GM12878 (cell line): ENCODE data around the gene B4GALT5. TPM values are rescaled to one million over a fixed set of nuclear protein-coding genes. Genes with fewer than 3 reads are reported as not detected.

Experiments
- ATF7 ChIP-seq: fragments of 450-650 bp; IDR thresholded peaks from 2 replicates; pipeline ENCODE4 v1.6.1; 2016; ENCODE audit warnings: low read depth, mild to moderate bottlenecking
- BCLAF1 ChIP-seq: fragments of 450-650 bp; IDR thresholded peaks from 2 replicates; pipeline ENCODE4 v1.6.1; 2017; ENCODE audit warnings: antibody characterized with exemption, mild to moderate bottlenecking, moderate library complexity
- BRCA1 ChIP-seq: IDR thresholded peaks from 2 replicates; pipeline ENCODE4 v1.6.1; 2011; ENCODE audit warnings: low read depth, low read length, improper control_type of control experiment
- DPF2 ChIP-seq: fragments of 450-650 bp; IDR thresholded peaks from 2 replicates; pipeline ENCODE4 v1.6.1; 2017; ENCODE audit warnings: mild to moderate bottlenecking
- GATAD2B ChIP-seq: fragments of 450-650 bp; conservative IDR thresholded peaks from 2 replicates; pipeline ENCODE4 v1.6.1; 2017; ENCODE audit warnings: low read depth, mild to moderate bottlenecking, moderate library complexity
- HDGF ChIP-seq: fragments of 450-650 bp; IDR thresholded peaks from 2 replicates; pipeline ENCODE4 v1.6.1; 2016; ENCODE audit warnings: antibody characterized with exemption
- JUND ChIP-seq: IDR thresholded peaks from 2 replicates; pipeline ENCODE4 v1.6.1; 2012; ENCODE audit warnings: low read depth, mild to moderate bottlenecking, low read length, improper control_type of control experiment, moderate library complexity
- MLLT1 ChIP-seq: fragments of 450-650 bp; IDR thresholded peaks from 2 replicates; pipeline ENCODE4 v1.6.1; 2016; ENCODE audit warnings: mild to moderate bottlenecking
- MYB ChIP-seq: fragments of 150-350 bp; IDR thresholded peaks from 2 replicates; pipeline ENCODE4 v1.6.1; 2014; ENCODE audit warnings: mild to moderate bottlenecking, low read depth, low read length, borderline replicate concordance
- NR2C2 ChIP-seq: IDR thresholded peaks from 2 replicates; pipeline ENCODE4 v1.6.1; 2011; ENCODE audit warnings: borderline replicate concordance, low read depth; ENCODE audit not compliant: control insufficient read depth, insufficient read length
- NR2F1 ChIP-seq: fragments of 450-650 bp; conservative IDR thresholded peaks from 2 replicates; pipeline ENCODE4 v1.6.1; 2017; ENCODE audit warnings: mild to moderate bottlenecking
- PKNOX1 ChIP-seq: fragments of 450-650 bp; IDR thresholded peaks from 2 replicates; pipeline ENCODE4 v1.6.1; 2016; ENCODE audit warnings: mild to moderate bottlenecking
- POU2F2 ChIP-seq: IDR thresholded peaks from 3 replicates; pipeline ENCODE4 v1.6.1; 2011; ENCODE audit warnings: low read depth, mild to moderate bottlenecking, low read length, borderline replicate concordance
- RB1 ChIP-seq: fragments of 450-650 bp; formaldehyde crosslinking; IDR thresholded peaks from 2 replicates; pipeline ENCODE4 v1.6.1; 2017; ENCODE audit warnings: mild to moderate bottlenecking, borderline replicate concordance
- RUNX3 ChIP-seq: IDR thresholded peaks from 2 replicates; pipeline ENCODE4 v1.6.1; 2012; ENCODE audit warnings: low read length, inconsistent platforms
- SMARCA5 ChIP-seq: fragments of 450-650 bp; IDR thresholded peaks from 2 replicates; pipeline ENCODE4 v1.6.1; 2017; ENCODE audit warnings: mild to moderate bottlenecking
- SMC3 ChIP-seq: IDR thresholded peaks from 2 replicates; pipeline ENCODE4 v1.6.1; 2011; ENCODE audit warnings: low read length, improper control_type of control experiment, borderline replicate concordance
- STAT3 ChIP-seq: IDR thresholded peaks from 2 replicates; pipeline ENCODE4 v1.6.1; 2011; ENCODE audit warnings: low read depth, low read length, improper control_type of control experiment
- SUPT20H ChIP-seq: IDR thresholded peaks from 2 replicates; pipeline ENCODE4 v1.6.1; 2011; ENCODE audit warnings: low read depth, mild to moderate bottlenecking, low read length, moderate library complexity, borderline replicate concordance; ENCODE audit not compliant: control insufficient read depth
- TCF12 ChIP-seq: IDR thresholded peaks from 2 replicates; pipeline ENCODE4 v1.6.1; 2011; ENCODE audit warnings: low read depth, mild to moderate bottlenecking, low read length
- USF2 ChIP-seq: IDR thresholded peaks from 2 replicates; pipeline ENCODE4 v1.6.1; 2011; ENCODE audit warnings: low read depth, low read length, improper control_type of control experiment, borderline replicate concordance
- WRNIP1 ChIP-seq: IDR thresholded peaks from 2 replicates; pipeline ENCODE4 v1.6.1; 2011; ENCODE audit warnings: low read depth, low read length, improper control_type of control experiment, borderline replicate concordance
- ZBED1 ChIP-seq: IDR thresholded peaks from 2 replicates; pipeline ENCODE4 v1.6.1; 2016; ENCODE audit warnings: borderline replicate concordance
- ZNF217 ChIP-seq: fragments of 450-650 bp; IDR thresholded peaks from 2 replicates; pipeline ENCODE4 v1.6.1; 2017; ENCODE audit warnings: antibody characterized with exemption, mild to moderate bottlenecking
- polyA plus RNA-seq, 11 experiments: library from polyadenylated mRNA; depleted of rRNA in 4 of 11; unstranded in 6 of 11; stranded (reverse) in 5 of 11; fragments of >200 nt; fragmentation: Nextera tagmentation in 4 of 11; fragmentation: Illumina TruSeq in 1 of 11; extraction: Ambion mirVana in 4 of 11; extraction: Trizol in 1 of 11; gene quantifications; 1 replicate in 1 of 11; 2 replicates in 10 of 11; pipeline versions ENCODE4 v1.2.1 to v1.2.3, GENCODE V29; 2011 to 2016; ENCODE audit warnings: inconsistent platforms in 2 of 11, missing spikeins in 2 of 11, low read depth in 1 of 11
- total RNA-seq, 4 experiments: library from RNA; depleted of rRNA in 3 of 4; stranded (reverse); fragments of >200 nt in 3 of 4; fragmentation: Illumina TruSeq in 1 of 4; extraction: Trizol in 1 of 4; gene quantifications; 2 replicates each; pipeline versions ENCODE4 v1.2.1 to v1.2.3, GENCODE V29; 2013 to 2021

Gene B4GALT5
- total and polyA plus RNA-seq, 10 of the 15 experiments (the other 5 are each of a cell fraction or from before 2014, with no cell fraction given) = 2.0 to 55.5 (median 20.2) TPM

GRCh38 chr20:49630396-49630951, 83.2 kb downstream of the B4GALT5 start (continued):
- TF ChIP-seq SUPT20H (no peak), USF2 (no peak), STAT3 (no peak), ATF7 (peak; percentile 95), MLLT1 (peak; percentile 48; the same call in 1 of the 2 replicates), DPF2 (peak; percentile 46; the same call in 1 of the 2 replicates), NR2F1 (peak; percentile 97), RB1 (no peak; the same call in 1 of the 2 replicates), POU2F2 (peak; percentile 96; the same call in 2 of the 3 replicates), HDGF (no peak), PKNOX1 (peak; percentile 82), MYB (0 out of 2 replicates have a peak, but pooled peaks have one; percentile 31), ZBED1 (no peak), WRNIP1 (no peak), RUNX3 (peak; percentile 79), NR2C2 (no peak), TCF12 (0 out of 2 replicates have a peak, but pooled peaks have one; percentile 39), SMC3 (peak; percentile 11; the same call in 1 of the 2 replicates), SMARCA5 (peak; percentile 84; the same call in 1 of the 2 replicates), BCLAF1 (peak; percentile 70; the same call in 1 of the 2 replicates), JUND (peak; percentile 83), GATAD2B (peak; percentile 42; the same call in 1 of the 2 replicates), ZNF217 (peak; percentile 93), BRCA1 (no peak)
